Tibial nerve (tissue), 4 donors: ENCODE results near the gene ELAVL1. TPM values are rescaled to one million over a fixed set of nuclear protein-coding genes. Genes with fewer than 3 reads are reported as not detected.
A peak's percentile ranks its signal among the peaks of the same experiment; 100 is the strongest.

ENCODE experiments used
- DNase-seq, 2 donors: peaks; one replicate each; pipeline ENCODE4 v3.0.0-alpha.2; 2019; ENCODE audit warnings: low spot score in 2 of 2
- H3K27ac ChIP-seq, 4 donors: fragments of 200-600 bp; sonication (generic) in 3 of 4; one replicate each; pipeline ENCODE4 v1.5.1; 2017 to 2019; ENCODE audit warnings: mild to moderate bottlenecking in 1 of 4
- H3K27me3 ChIP-seq, 2 donors: fragments of 200-600 bp; sonication (generic) in 1 of 2; one replicate each; pipeline versions ENCODE4 v1.5.1 to v1.6.0; 2017 to 2019
- H3K36me3 ChIP-seq, 3 donors: fragments of 200-600 bp; sonication (generic); one replicate each; pipeline ENCODE4 v1.5.1; 2018 to 2019
- H3K4me1 ChIP-seq, 4 donors: fragments of 200-600 bp; sonication (generic) in 3 of 4; one replicate each; pipeline ENCODE4 v1.5.1; 2017 to 2019
- H3K4me3 ChIP-seq, 4 donors: fragments of 200-600 bp; sonication (generic) in 3 of 4; one replicate each; pipeline ENCODE4 v1.5.1; 2017 to 2019; ENCODE audit warnings: mild to moderate bottlenecking in 1 of 4, moderate library complexity in 1 of 4
- H3K9me3 ChIP-seq, 4 donors: fragments of 200-600 bp; sonication (generic) in 3 of 4; one replicate each; pipeline ENCODE4 v1.5.1; 2017 to 2019
- CTCF ChIP-seq, 5 experiments: fragments of 200-600 bp in 3 of 5; fragments of 450-650 bp in 2 of 5; sonication (generic) in 3 of 5; IDR thresholded peaks; one replicate each; pipeline ENCODE4 v1.5.1; 2016 to 2019; ENCODE audit warnings: antibody characterized with exemption in 5 of 5, mild to moderate bottlenecking in 3 of 5, moderate library complexity in 2 of 5
- EP300 ChIP-seq, 2 donors: sonication (generic); formaldehyde crosslinking; IDR thresholded peaks; one replicate each; pipeline ENCODE4 v1.6.1; 2017; ENCODE audit warnings: antibody characterized with exemption in 2 of 2, mild to moderate bottlenecking in 1 of 2
- POLR2A ChIP-seq, 2 donors: fragments of 450-650 bp; IDR thresholded peaks; one replicate each; pipeline ENCODE4 v1.6.1; 2017; ENCODE audit warnings: antibody characterized with exemption in 2 of 2, mild to moderate bottlenecking in 2 of 2, moderate library complexity in 2 of 2
- WGBS, 2 donors: methylation state at CpG; one replicate each; pipeline ENCODE4 v1.1.5; 2018; 5-methylcytosine and 5-hydroxymethylcytosine counted together
- total RNA-seq, 4 donors: library from RNA; depleted of rRNA; stranded (reverse); fragments of >200 nt; gene quantifications; one replicate each; pipeline ENCODE4 v1.1.0, GENCODE V29; 2016

ELAVL1 gene
- total RNA-seq, 4 donors from 2014 or later: 25.8 to 36.4 (median 27.7) TPM

- TF ChIP-seq EP300 (IDR thresholded peaks at IDR 0.05) (no peak), POLR2A (IDR thresholded peaks at IDR 0.05) (no peak), CTCF (IDR thresholded peaks at IDR 0.05) (no peak)
- H3K27ac ChIP-seq: peak overlapping the region in 2 of 4 donors; percentile 90 to 93
- H3K9me3 ChIP-seq: no peaks in the 10 kb centered on the region
- peaks cover 0 to 24% (median 0%) of the 10 kb centered on the region in 3 donors for H3K36me3 ChIP-seq
- WGBS, 2 donors: 86 to 91% methylated on average over 25 of the region's 31 CpGs
- peaks cover 0 to 21% of the 10 kb centered on the region in 2 donors for H3K27me3 ChIP-seq
- H3K4me3 ChIP-seq: peak overlapping the region in 1 of 4 donors; percentile 85
- no peak for DNase-seq
- H3K4me1 ChIP-seq: peaks cover 0 to 84% (median 35%) of the 10 kb centered on the region in 4 donors
These were observed 83.2 kb downstream of the ELAVL1 start for GRCh38 chr19:7921967-7922835.

GRCh38 chr19:7921302-7921966 lies 84.0 kb downstream of the ELAVL1 start:
- H3K36me3 ChIP-seq: peaks cover 0 to 19% (median 0%) of the 10 kb centered on the region in 3 donors
- peak overlapping the region; percentile 35 to 85 (median 55) for H3K4me3 ChIP-seq
- no peak for DNase-seq
- peaks cover 0 to 84% (median 34%) of the 10 kb centered on the region in 4 donors for H3K4me1 ChIP-seq
- H3K27ac ChIP-seq: peak overlapping the region in 3 of 4 donors; percentile 66 to 93 (median 90)
- H3K27me3 ChIP-seq: peaks cover 0 to 28% of the 10 kb centered on the region in 2 donors
- WGBS, 2 donors: 30 to 33% methylated on average over 16 to 17 of the region's 17 CpGs
- no peaks in the 10 kb centered on the region for H3K9me3 ChIP-seq
- TF ChIP-seq CTCF (IDR thresholded peaks at IDR 0.05): no peak
- no peak for TF ChIP-seq EP300 (IDR thresholded peaks at IDR 0.05)
- TF ChIP-seq POLR2A (IDR thresholded peaks at IDR 0.05): no peak

- 2% methylated on average over 44 to 53 of the region's 62 CpGs for WGBS, 2 donors
- peaks cover 0 to 87% (median 37%) of the 10 kb centered on the region in 4 donors for H3K4me1 ChIP-seq
- peaks cover 0 to 19% (median 0%) of the 10 kb centered on the region in 3 donors for H3K36me3 ChIP-seq
- TF ChIP-seq CTCF (IDR thresholded peaks at IDR 0.05) (peak in 1 of 5 experiments; percentile 14), POLR2A (IDR thresholded peaks at IDR 0.05) (peak in 1 of 2 donors; percentile 54), EP300 (IDR thresholded peaks at IDR 0.05) (peak in 1 of 2 donors; percentile 74)
- no peaks in the 10 kb centered on the region for H3K9me3 ChIP-seq
- H3K27me3 ChIP-seq: peaks cover 0 to 35% of the 10 kb centered on the region in 2 donors
- peak; percentile 100 for DNase-seq
- H3K27ac ChIP-seq: peak overlapping the region; percentile 62 to 93 (median 88)
- H3K4me3 ChIP-seq: peak overlapping the region; percentile 56 to 93 (median 87)
These were observed 84.7 kb downstream of the ELAVL1 start for GRCh38 chr19:7920519-7921301.

- DNase-seq: peak; percentile 93 to 95
- peak within 1 kb of the TSS; percentile 56 to 93 (median 87) for H3K4me3 ChIP-seq
- TF ChIP-seq POLR2A (IDR thresholded peaks at IDR 0.05): peak in 1 of 2 donors; percentile 40
- peak in 1 of 5 experiments; percentile 35 for TF ChIP-seq CTCF (IDR thresholded peaks at IDR 0.05)
- TF ChIP-seq EP300 (IDR thresholded peaks at IDR 0.05): peak; percentile 72 to 79
- H3K9me3 ChIP-seq: no peaks in the 10 kb centered on the region
- H3K27me3 ChIP-seq: peaks cover 0 to 43% of the 10 kb centered on the region in 2 donors
- peaks cover 0 to 79% (median 31%) of the 10 kb centered on the region in 4 donors for H3K4me1 ChIP-seq
- peaks cover 0 to 19% (median 0%) of the 10 kb centered on the region in 3 donors for H3K36me3 ChIP-seq
- peak within 1 kb of the TSS; percentile 62 to 93 (median 88) for H3K27ac ChIP-seq
- 12% methylated on average over 50 to 62 of the region's 62 CpGs for WGBS, 2 donors
These were observed 85.6 kb downstream of the ELAVL1 start, which contains the start of gene SNAPC2 for GRCh38 chr19:7919610-7920518. Gene SNAPC2 (plus strand): TSS chr19:7920338. CDS start chr19:7920367, 29 bp downstream.
